ENCODE measurements around the gene CUL2.

GRCh38 chr10:35126530-35127288 is 36.6 kb upstream of the CUL2 start, which contains the start of gene CREM:
- TF ChIP-seq CTCF (IDR thresholded peaks at IDR 0.05) = peak; percentile 71 to 96 (median 88)
- TF ChIP-seq POLR2A (IDR thresholded peaks at IDR 0.05) = peak; percentile 97 to 100
